ENCODE data around the gene PPP4R2.

The PPP4R2 gene, protein sequence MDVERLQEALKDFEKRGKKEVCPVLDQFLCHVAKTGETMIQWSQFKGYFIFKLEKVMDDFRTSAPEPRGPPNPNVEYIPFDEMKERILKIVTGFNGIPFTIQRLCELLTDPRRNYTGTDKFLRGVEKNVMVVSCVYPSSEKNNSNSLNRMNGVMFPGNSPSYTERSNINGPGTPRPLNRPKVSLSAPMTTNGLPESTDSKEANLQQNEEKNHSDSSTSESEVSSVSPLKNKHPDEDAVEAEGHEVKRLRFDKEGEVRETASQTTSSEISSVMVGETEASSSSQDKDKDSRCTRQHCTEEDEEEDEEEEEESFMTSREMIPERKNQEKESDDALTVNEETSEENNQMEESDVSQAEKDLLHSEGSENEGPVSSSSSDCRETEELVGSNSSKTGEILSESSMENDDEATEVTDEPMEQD

DNA sequence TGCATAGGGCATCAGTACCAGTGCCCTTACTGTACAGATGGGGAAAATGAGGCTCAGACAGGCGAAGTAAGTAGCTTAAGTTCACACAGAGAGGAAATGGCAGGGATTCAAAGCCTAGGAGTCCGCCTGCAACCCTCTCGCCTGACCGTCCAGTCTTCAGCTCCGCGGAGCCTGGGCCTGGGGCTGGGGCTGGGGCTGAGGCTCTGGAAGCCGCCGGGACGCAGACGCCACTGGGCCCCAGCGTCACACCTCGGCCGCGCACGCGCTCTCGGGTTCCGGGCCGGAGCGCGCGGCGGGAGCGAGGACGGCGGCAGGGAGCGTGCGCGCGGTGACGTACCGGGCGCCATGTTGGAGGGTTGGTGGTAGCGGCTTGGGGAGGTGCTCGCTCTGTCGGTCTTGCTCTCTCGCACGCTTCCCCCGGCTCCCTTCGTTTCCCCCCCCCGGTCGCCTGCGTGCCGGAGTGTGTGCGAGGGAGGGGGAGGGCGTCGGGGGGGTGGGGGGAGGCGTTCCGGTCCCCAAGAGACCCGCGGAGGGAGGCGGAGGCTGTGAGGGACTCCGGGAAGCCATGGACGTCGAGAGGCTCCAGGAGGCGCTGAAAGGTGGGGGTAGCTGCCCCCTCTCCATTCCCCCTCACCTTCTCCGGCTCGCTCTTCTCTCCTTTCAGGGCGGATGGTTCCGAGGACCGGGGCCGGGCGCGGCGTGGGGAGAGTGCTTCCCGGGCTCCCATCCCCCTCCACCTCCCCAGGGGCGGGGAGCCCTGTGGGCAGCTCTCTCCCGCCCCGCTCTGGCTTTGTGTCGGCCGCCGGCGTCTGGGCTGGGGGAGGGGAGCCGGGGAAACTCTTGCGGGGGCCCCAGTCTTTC is at the start of gene PPP4R2:
Gene PPP4R2, plus strand, starts transcription at position 339 of the 861 bp plus-strand sequence. Its CDS starts 227 bp downstream, at position 566.
- peak; percentile 87 for DNase-seq (ENCODE audit: low read depth)

DNA sequence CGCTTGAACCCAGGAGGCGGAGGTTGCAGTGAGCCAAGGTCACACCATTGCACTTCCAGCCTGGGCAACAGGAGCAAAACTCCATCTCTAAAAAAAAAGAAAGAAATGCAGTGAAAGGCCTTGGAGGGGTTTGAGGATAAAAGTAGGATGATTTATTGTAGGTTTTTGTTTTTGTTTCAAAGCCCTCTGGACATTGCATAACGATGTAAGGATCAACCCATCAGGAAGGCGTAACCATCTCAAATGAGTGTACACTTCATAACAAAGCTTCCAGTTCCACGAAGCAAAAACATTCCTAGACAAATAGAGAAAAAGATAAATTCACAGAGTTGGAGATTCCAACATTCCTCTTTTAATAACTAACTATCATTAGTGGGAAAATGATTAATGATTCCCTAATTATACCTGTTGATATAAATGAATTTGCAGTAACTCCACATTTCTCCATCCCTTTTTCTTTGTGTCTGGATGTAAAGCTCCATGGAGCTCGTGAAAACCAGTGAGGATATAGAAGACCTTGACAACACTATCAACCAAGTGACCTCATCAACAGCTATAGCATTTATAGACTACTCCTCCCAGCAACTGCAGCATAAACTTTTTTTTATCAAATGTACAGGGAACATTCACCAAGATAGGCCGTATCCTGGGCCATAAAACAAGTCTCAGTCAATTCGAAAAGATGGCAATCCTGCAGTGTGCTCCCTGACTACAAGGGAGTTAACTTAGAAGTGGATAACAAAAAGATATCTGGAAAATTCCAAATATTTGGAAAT is 48.7 kb upstream of the PPP4R2 start:
- DNase-seq (ENCODE audit: low read depth) = no peak

DNA sequence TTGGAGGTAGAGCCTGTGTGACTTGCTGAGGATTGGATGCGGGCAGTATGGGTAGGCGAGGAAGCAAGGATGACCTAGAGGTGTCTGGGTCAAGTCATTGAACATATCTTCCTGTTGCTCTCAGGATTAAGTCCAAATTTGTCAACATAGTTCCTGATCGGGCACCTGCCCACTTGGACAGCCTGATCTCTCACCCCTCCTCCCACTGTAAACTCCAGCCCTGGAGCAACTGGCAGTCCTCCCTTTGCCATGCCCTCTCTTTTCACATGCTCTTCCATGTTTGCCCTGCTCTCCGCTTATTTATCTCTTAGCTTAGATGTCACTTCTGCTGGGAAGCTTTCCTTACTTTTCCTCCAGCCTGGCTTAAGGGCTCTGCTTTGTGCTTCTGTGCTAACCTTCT is 47.6 kb upstream of the PPP4R2 start:
- DNase-seq (ENCODE audit: low read depth) = no peak

DNA sequence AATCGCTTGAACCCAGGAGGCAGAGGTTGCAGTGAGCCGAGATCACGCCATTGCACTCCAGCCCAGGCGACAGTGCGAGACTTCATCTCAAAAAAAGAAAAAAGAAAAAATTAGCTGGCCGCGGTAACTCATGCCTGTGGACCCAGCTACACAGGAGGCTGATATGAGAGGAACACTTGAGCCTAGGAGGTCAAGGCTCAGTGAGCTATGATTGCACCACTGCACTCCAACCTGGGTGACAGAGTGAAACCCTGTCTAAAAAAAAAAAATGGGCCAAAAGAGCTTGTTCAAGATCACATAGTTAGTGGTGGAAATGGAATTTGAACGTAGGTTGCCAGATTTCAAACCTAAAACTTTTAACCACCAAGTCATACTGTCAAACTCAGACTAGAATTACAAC is 46.2 kb upstream of the PPP4R2 start:
- DNase-seq (ENCODE audit: low read depth) = no peak

DNA sequence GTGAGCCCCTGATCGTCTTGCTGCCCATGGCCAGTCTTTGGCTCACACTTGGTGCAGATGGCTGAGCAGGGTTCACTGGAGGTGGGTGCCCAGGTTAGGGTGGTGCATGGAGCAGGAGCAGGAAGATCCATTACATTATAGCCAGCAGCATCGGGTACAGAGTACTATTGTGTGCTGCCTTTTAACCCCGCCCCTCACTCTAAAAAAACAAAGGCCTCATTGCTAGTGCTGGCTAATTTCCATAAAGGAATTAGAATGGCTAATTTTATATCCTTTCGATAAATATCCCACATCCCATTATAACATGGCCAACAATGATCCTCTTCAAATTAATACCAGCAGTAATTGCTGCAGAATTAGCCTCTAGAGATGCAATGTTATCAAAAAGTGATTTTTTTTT is 45.8 kb upstream of the PPP4R2 start:
- DNase-seq (ENCODE audit: low read depth) = no peak

DNA sequence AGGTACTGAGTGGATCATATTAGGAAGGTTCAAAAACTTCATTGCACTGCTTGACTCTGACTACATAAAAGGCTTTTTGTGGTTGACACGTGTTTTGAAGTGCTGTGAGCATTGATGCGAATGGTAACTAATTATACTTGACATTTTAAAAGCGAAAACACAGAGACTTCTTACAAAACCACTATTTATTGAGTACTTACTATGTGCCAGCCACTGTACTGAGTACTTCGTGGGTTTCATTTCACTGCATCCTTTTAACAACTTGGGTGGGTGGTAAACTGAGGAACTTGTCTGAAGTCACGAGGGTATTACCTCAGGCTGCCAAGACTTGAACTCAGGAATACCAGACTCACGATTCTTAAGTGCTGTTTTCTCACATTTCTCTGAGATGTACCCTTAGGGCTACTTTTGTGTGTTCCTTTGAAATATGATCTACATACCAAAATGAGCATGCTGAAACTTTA is 45.3 kb upstream of the PPP4R2 start:
- DNase-seq (ENCODE audit: low read depth) = no peak

DNA sequence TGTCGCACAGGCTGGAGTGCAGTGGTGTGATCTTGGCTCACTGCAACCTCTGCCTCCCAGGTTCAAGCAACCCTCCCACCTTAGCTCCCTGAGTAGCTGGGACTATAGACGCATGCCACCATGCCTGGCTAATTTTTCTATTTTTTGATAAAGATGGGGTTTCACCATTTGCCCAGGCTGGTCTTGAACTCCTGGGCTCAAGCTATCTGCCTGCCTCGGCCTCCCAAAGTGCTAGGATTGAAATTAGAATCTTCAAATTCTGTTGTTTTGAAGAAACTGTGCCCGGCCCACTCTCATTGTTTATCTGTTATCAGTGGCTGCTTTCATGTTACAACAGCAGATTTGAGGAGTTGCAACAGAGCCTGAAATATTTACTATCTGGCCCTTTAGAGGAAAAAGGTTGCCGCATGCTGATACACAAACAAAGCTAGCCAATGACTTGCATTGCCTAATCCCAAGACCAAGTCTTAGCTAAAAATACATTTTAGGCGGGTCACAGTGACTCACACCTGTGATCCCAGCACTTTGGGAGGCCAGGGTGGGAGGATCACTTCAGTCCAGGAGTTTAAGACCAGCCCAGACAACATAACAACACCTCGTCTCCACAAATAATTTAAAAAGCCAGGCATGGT is 43.2 kb upstream of the PPP4R2 start:
- DNase-seq (ENCODE audit: low read depth) = no peak

DNA sequence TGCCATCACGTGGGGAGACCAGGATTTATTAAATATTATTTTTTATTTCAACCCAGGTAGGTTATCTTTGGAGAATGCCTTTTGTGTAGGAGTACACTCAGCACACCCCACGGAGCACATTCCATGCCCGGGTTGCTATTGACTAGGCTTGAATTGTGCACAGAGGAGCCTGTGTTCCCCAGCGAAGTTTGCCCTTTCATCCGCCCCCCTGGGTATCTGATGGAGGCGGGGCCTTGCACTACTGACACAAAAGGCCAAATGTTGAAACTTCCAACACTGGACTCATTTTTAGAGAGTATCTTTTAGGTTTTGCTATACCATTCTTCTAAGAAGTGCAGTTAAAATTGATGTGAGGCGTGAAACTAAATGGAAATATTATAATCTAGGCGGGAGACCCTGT is 39.3 kb upstream of the PPP4R2 start:
- DNase-seq (ENCODE audit: low read depth) = no peak

DNA sequence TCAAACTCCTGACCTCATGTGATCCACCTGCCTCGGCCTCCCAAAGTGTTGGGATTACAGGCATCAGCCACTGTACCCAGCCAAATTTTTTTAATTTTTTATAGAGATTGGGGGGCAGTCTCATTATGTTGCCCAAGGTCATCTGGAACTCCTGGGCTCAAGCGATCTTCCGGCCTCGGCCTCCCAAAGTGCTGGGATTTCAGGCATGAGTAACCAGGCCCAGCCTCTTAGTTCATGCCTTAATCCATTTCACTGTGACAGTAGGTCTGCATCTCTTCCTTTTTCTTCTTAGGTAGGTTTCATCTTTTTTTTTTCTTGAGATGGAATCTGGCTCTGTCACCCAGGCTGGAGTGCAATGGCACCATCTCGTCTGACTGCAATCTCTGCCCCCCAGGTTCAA is 37.3 kb upstream of the PPP4R2 start:
- DNase-seq (ENCODE audit: low read depth) = no peak

DNA sequence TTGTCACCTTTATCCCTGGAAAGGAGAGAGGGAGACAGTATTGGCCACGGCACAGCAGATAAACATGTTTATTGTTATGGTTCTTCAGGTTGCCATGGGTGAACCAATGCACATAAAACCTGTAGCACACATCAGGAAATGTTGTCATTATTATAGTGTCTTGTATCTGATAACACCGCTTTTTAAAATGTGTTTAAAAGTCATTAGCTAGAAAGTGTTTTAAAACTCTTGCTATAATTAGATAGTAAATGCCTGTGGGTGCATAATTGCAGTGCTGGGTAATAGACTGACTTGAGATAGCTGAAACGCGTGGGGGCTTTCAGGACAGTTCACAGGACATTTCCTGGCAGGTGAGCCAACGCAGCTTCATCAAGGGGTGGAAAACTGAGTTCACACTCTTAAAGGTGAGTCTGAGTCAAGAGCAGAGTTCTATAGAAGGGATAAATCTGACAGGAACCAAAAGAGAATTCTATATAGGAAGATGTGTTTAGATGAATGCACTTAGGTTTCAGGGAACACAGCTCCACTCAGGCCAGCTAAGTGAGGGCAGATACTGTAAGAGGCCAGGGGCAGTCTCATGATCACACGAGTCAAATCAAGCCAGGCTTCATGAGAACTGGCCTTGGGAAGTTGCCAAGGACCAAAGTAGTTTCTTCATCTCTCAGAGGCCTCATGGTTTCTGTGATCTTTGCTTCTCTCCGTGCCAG is 35.6 kb upstream of the PPP4R2 start:
- DNase-seq (ENCODE audit: low read depth) = no peak

DNA sequence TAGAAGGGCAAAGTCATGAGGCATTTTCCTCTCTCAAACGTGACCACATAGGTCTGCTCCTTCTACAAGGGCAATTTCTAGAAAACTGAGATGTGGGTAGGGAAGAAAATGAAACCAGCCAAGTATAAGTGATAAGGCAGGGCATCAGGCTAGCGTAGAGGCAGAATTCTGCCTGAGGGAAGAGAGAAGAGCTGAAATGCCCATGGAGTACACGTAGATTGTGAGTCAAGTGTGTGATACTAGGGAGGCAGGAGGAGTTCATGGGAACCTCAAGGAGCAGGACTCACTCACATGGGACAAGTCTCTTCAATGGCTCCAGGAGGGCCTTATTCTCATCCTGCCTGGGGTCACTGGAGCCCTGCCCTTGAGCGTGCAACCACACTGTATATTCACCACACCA is 34.9 kb upstream of the PPP4R2 start:
- no peak for DNase-seq (ENCODE audit: low read depth)

DNA sequence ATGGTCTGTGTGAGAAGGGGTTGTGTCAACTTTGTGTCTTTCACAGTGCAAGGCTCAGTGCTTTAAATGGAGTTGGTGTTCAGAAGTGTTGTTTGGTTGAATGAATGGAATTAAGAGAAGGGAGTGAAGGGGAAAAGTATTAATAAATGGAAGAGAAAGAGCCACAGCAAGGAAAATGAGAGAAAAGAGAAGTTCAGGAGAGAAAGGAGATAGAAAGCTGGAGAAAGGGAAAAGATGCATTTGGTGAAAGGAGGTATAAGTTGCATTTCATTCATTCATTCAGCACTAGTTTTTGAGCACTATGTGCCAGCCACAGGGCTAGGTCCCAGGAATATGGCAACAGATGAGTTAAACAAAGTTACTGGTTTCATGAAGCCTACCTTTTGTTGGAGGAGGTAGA is 34.3 kb upstream of the PPP4R2 start:
- no peak for DNase-seq (ENCODE audit: low read depth)

DNA sequence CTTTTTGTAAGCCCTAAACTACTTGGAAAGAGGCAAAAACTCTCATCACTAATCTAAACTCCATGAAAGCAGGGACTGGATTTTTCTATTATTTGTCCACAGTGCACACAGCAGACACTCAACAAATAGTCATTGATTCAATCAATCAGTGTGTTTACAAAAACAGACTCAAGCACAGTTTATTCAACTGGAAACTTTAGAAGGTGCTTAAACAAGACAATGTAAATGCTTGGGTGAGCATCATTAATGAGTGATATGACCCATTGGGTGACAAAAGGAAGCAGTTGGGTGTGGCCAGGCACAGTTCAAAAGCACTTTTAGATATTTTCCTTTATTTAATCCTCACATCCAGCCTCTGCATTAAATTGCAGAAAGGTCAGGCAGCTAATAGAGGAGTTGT is 32.0 kb upstream of the PPP4R2 start:
- DNase-seq (ENCODE audit: low read depth) = no peak

DNA sequence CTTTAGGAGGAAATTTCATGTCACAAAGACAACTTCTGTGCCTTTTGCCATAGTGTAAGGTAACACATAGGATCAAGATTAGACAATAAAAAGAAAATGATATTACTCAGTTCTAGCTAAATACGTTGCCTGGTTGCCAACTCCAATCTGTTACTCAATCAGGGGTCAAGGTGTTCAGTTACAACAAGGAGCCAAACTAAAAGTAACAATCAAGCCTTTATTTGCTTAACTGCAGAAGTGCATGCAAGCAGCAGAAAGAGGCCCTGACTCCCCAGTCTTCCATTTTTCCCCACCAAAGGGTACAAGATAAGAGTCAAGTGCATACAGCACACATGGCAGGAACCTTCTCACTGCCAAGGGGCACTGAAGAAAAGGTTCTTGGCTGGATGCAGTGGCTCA is 28.3 kb upstream of the PPP4R2 start:
- no peak for DNase-seq (ENCODE audit: low read depth)

DNA sequence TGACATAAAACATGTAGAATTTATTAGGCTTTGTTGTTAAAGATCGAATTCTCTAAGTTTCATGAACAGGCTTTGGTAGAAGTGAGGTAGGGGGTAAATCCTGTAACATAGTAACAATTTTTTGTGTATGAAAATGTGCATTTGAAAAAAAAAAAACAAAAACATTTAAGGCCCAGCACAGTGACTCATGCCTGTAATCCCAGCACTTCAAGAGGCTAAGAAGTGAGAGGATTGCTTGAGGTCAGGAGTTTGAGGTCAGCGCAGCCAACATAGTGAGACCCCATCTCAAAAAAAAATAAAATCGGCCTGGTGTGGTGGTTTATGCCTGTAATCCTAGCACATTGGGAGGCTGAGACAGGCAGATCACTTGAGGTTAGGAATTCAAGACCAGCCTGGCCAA is 26.8 kb upstream of the PPP4R2 start:
- no peak for DNase-seq (ENCODE audit: low read depth)

DNA sequence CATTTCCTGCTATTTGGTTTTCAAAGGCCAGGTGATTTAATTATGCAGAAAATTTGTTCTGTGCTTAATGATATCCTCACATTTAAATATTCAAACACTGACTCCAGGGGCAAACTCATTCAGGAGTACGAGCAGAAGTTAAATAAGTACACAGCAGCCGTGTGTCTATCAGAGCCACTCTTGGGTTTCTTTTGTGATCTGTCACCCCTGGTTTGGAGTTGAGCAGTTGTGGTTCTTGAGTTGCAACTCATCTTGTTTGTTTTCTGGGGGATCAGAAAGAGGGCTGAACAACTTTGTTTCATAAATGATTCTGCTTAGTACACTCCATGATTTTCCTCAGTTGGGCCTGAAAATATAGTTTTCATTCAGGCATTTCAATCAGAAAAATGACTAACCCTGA is 25.7 kb upstream of the PPP4R2 start:
- no peak for DNase-seq (ENCODE audit: low read depth)

DNA sequence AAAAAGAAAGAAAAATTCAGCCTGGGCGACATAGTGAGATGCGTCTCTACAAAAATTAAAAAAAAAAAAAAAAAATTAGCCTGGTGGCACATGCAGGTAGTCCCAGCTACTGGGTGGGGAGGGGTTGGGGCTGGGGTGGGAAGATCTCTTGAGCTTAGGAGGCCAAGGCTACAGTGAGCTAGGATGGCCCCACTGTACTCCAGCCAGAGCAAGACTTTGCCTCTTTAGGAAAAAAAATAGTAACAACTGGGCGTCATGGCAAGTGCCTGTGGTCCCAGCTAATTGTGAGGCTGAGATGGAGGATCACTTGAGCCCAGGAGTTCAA is 23.9 kb upstream of the PPP4R2 start:
- DNase-seq (ENCODE audit: low read depth) = no peak

DNA sequence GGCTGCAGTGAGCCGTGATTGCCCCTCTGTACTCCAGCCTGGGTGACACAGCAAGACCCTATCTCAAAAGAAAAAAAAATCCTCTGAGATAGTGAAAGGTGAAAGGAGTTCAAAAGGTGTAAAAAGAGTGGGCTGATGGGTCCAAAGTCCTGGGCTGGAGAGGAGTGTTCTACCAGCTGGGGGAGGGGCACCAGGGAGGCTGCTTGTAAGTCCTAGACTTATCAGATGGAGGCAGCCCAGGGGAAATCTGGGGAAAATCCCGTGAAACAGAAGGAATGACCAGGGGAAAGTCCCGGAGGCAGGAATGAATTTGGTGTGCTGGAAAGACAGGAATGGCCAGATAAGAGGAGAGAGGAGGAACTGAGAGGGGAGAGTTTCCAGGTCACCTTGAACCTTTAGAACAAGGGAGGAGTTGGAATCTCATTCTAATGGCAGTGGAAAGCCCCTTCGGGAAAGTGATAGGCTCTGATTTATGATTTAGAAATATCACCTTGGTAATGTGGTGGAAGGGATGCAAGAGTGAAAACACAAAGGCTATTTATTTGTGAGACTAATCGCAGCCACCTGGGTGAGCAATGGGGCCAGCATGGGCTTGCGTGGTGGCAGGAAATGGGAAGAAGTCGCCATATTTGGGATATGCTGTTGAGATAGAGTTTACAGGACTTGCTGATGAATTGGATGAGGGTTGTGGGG is 23.4 kb upstream of the PPP4R2 start:
- DNase-seq (ENCODE audit: low read depth) = no peak

DNA sequence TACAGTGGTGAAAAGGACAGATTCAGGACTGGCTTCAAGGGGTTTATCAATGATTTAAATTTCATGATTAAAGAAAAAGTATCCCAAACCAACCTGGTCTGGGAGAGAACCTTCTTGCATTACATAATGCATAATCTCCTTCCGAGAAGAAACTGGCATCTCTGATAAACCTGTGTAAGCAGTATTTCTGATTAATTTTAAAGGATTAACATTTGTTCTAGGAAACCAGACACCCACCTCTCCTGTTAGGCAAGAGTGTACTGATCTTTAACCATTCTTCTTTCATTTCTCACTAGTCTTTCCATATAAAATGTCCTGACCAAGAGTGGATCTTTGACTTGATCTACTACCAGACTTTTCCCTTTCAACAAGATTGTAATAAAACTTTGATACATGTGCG is 22.8 kb upstream of the PPP4R2 start:
- DNase-seq (ENCODE audit: low read depth) = no peak

DNA sequence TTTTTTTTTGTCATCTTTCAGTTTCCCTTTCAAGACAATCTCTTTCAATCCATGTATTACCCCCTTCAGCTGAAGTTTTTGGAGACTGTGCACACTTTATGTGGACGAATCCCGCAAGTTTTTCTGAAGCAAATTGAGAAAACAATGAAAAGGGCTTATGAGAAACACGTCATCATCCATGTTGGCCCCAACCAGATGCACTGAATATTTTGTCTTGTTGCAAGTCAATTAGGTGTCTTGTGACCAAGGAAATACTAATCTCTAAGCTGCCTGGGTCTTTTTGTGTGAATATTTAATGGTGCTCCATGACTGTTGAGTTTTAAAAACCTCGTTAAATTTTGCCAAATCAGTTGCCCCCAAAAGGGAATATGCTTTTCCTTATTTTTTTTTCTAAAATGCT is 21.7 kb upstream of the PPP4R2 start:
- no peak for DNase-seq (ENCODE audit: low read depth)

DNA sequence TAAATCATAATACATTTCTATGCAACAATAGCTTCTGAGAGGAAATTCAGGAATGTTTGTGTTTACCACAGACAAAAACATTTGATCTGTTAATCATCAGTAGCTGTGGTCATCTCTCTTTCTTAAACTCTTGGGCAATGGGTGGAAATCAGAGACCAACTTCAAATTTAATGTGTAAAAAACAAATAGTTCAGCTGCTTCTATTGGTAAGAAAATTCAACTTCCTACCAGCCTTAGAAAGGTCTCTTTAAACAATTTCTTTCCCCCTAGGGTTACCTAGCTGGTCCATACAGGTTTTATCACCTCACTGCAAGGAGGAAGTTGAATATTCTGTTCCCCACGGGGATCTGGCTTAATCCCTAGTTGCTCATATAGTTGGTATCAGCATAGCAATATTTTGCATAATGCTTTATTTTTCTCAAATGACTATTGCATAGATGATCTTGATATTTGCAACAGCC is 20.3 kb upstream of the PPP4R2 start:
- DNase-seq (ENCODE audit: low read depth) = no peak
